K562 (cell line): ENCODE results near the gene GCGR. TPM values are rescaled to one million over a fixed set of nuclear protein-coding genes. Genes with fewer than 3 reads are reported as not detected.

Source experiments
- ARID1B ChIP-seq: fragments of 450-650 bp; IDR thresholded peaks from 2 replicates; pipeline ENCODE4 v1.6.1; 2016; ENCODE audit warnings: antibody characterized with exemption, mild to moderate bottlenecking, inconsistent platforms
- CREB1 ChIP-seq, 2 experiments: sonication (generic) in 1 of 2; formaldehyde crosslinking in 1 of 2; IDR thresholded peaks; 2 replicates each; pipeline versions ENCODE4 v1.6.1 to v1.8.0; 2012 to 2022; ENCODE audit warnings: inconsistent platforms in 1 of 2, mild to moderate bottlenecking in 1 of 2, missing genetic modification reagents in 1 of 2, moderate library complexity in 1 of 2
- KDM5B ChIP-seq: fragments of 200-600 bp; sonication (generic); IDR thresholded peaks from 2 replicates; pipeline ENCODE4 v1.6.1; 2012; ENCODE audit warnings: low read depth, mild to moderate bottlenecking, moderate library complexity, low read length, control low read depth, inconsistent platforms; ENCODE audit not compliant: insufficient replicate concordance
- MED1 ChIP-seq: sonication (generic); formaldehyde crosslinking; IDR thresholded peaks from 2 replicates; pipeline ENCODE4 v1.8.1; 2023; ENCODE audit warnings: missing genetic modification reagents, borderline replicate concordance
- NEUROD1 ChIP-seq: fragments of 150-350 bp; IDR thresholded peaks from 2 replicates; pipeline ENCODE4 v1.6.1; 2014; ENCODE audit warnings: borderline replicate concordance, low read length, low read depth; ENCODE audit not compliant: partially characterized antibody
- NR2C2 ChIP-seq, 2 experiments: fragments of 200-800 bp in 1 of 2; sonication (Bioruptor generic) in 1 of 2; sonication (generic) in 1 of 2; formaldehyde crosslinking in 1 of 2; IDR thresholded peaks; 2 replicates each; pipeline versions ENCODE4 v1.6.1 to v1.8.0; 2016 to 2022; ENCODE audit warnings: mild to moderate bottlenecking in 1 of 2, missing compliant biosample characterization in 1 of 2, missing genetic modification characterization in 1 of 2, missing genetic modification reagents in 1 of 2
- NRF1 ChIP-seq, 2 experiments: fragments of 450-650 bp; IDR thresholded peaks in 1 of 2; conservative IDR thresholded peaks in 1 of 2; 2 replicates each; pipeline ENCODE4 v1.6.1; 2014; ENCODE audit warnings: mild to moderate bottlenecking in 2 of 2
- PCBP1 ChIP-seq: fragments of 200-400 bp; formaldehyde crosslinking; IDR thresholded peaks from 2 replicates; pipeline ENCODE4 v1.6.1; 2018; ENCODE audit warnings: mild to moderate bottlenecking, low read depth, low read length; ENCODE audit not compliant: poor library complexity, severe bottlenecking
- SMAD2 ChIP-seq: fragments of 150-350 bp; IDR thresholded peaks from 2 replicates; pipeline ENCODE4 v1.6.1; 2014; ENCODE audit warnings: low read depth, mild to moderate bottlenecking, low read length
- U2AF2 ChIP-seq: fragments of 200-400 bp; formaldehyde crosslinking; optimal IDR thresholded peaks from 2 replicates; pipeline ENCODE3; 2017; ENCODE audit warnings: low read depth, mild to moderate bottlenecking, low read length
- ZNF347 ChIP-seq: fragments of 450-650 bp; formaldehyde crosslinking; IDR thresholded peaks from 2 replicates; pipeline ENCODE4 v1.4.0; 2020; ENCODE audit warnings: low read depth, mild to moderate bottlenecking, moderate library complexity
- polyA plus RNA-seq, 8 experiments: library from polyadenylated mRNA; depleted of rRNA in 4 of 8; stranded (reverse) in 5 of 8; unstranded in 3 of 8; fragments of >200 nt; fragmentation: Nextera tagmentation in 2 of 8; fragmentation: Illumina TruSeq in 1 of 8; extraction: Ambion mirVana in 2 of 8; extraction: Trizol in 1 of 8; gene quantifications; 2 replicates each; pipeline versions ENCODE4 v1.2.1 to v1.2.3, GENCODE V29; 2011 to 2014; ENCODE audit warnings: inconsistent platforms in 1 of 8, missing spikeins in 1 of 8
- total RNA-seq, 7 experiments: library from RNA; depleted of rRNA in 6 of 7; stranded (reverse); fragments of >200 nt in 6 of 7; fragmentation: Illumina TruSeq in 2 of 7; extraction: Trizol in 2 of 7; gene quantifications; 2 replicates each; pipeline versions ENCODE4 v1.2.1 to v1.2.3, GENCODE V29; 2011 to 2021; ENCODE audit warnings: low replicate concordance in 1 of 7
- TF ChIP-seq, protein P1 (sequence below): sonication (generic); formaldehyde crosslinking; IDR thresholded peaks from 2 replicates; pipeline ENCODE4 v1.8.0; 2023; ENCODE audit warnings: mild to moderate bottlenecking, missing genetic modification reagents
- TF ChIP-seq, protein P2 (sequence below): sonication (generic); formaldehyde crosslinking; IDR thresholded peaks from 2 replicates; pipeline ENCODE4 v1.9.0; 2022; ENCODE audit warnings: mild to moderate bottlenecking, missing genetic modification reagents
- TF ChIP-seq, protein P3 (sequence below): fragments of 150-350 bp; conservative IDR thresholded peaks from 2 replicates; pipeline ENCODE4 v1.6.1; 2014; ENCODE audit warnings: low read length

The GCGR gene
- total and polyA plus RNA-seq, 9 of the 15 experiments (the other 6 are each of a cell fraction or from before 2014, with no cell fraction given): not detected

DNA sequence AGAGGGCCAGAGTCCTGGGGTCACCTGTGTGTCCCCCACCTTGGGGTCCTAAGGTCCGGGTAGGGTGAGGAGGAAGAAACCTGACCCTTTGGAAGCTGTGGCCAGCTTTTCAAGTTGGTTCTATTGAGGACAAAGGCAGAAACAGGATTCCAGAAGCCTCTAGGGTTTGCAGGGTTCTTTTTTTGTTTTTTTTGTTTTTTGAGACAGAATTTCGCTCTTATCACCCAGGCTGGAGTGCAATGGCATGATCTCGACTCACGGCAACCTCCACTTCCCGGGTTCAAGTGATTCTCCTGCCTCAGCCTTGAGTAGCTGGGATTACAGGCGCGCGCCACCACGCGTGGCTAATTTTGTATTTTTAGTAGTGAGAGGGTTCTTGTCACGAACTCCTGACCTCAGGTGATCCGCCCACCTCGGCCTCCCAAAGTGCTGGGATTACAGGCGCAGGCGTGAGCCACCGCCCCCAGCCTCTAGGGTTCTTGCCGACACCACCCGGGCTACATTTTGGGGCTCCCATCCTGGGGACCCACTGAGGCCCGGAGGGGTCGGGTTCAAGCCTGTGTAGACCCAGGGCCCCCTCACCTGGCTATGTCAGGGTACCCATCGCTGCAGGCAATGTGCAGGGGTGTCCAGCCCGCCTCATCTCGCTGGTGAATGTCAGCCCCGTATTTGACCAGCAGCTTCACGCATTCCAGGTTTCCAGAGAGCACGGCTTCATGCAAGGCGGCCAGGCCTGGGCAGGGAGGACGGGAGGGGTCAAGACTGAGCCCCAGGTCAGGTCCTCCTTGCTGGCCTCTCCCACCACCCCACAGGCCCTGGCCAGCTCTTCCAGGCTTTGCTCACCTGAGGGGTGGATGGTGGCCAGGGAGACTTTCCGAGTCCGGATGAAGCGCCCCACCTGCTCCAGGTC is 30.2 kb downstream of the GCGR start (continued):
- TF ChIP-seq PCBP1 (peak; percentile 49), NEUROD1 (no peak), ZNF347 (no peak), NR2C2 (CRISPR knock-in tag; IDR thresholded peaks at IDR 0.05) (0 out of 2 replicates have a peak, but pooled peaks have one; percentile 12), NR2C2 (tag; IDR thresholded peaks at IDR 0.05) (no peak; the same call in none of the 2 replicates), SMAD2 (no peak), NRF1 (conservative IDR thresholded peaks at IDR 0.05 in 1 of 2, IDR thresholded peaks at IDR 0.05 in 1 of 2) (peak in 1 of 2 experiments; percentile 38; a peak in 2 of 4 replicates), KDM5B (no peak), MED1 (0 out of 2 replicates have a peak, but pooled peaks have one; percentile 20), U2AF2 (no peak), ARID1B (0 out of 2 replicates have a peak, but pooled peaks have one; percentile 8), CREB1 (IDR thresholded peaks at IDR 0.05) (no peak), CREB1 (CRISPR knock-in tag; IDR thresholded peaks at IDR 0.05) (peak; percentile 28; the same call in 1 of the 2 replicates)
- TF ChIP-seq, protein P1, sequence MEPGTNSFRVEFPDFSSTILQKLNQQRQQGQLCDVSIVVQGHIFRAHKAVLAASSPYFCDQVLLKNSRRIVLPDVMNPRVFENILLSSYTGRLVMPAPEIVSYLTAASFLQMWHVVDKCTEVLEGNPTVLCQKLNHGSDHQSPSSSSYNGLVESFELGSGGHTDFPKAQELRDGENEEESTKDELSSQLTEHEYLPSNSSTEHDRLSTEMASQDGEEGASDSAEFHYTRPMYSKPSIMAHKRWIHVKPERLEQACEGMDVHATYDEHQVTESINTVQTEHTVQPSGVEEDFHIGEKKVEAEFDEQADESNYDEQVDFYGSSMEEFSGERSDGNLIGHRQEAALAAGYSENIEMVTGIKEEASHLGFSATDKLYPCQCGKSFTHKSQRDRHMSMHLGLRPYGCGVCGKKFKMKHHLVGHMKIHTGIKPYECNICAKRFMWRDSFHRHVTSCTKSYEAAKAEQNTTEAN (CRISPR knock-in tag): no peak
- TF ChIP-seq, protein P2, sequence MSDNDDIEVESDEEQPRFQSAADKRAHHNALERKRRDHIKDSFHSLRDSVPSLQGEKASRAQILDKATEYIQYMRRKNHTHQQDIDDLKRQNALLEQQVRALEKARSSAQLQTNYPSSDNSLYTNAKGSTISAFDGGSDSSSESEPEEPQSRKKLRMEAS: peak; percentile 10; the same call in 1 of the 2 replicates
- TF ChIP-seq, protein P3, sequence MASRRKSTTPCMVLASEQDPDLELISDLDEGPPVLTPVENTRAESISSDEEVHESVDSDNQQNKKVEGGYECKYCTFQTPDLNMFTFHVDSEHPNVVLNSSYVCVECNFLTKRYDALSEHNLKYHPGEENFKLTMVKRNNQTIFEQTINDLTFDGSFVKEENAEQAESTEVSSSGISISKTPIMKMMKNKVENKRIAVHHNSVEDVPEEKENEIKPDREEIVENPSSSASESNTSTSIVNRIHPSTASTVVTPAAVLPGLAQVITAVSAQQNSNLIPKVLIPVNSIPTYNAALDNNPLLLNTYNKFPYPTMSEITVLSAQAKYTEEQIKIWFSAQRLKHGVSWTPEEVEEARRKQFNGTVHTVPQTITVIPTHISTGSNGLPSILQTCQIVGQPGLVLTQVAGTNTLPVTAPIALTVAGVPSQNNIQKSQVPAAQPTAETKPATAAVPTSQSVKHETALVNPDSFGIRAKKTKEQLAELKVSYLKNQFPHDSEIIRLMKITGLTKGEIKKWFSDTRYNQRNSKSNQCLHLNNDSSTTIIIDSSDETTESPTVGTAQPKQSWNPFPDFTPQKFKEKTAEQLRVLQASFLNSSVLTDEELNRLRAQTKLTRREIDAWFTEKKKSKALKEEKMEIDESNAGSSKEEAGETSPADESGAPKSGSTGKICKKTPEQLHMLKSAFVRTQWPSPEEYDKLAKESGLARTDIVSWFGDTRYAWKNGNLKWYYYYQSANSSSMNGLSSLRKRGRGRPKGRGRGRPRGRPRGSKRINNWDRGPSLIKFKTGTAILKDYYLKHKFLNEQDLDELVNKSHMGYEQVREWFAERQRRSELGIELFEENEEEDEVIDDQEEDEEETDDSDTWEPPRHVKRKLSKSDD: no peak
